Stimulated activated CD4-positive, alpha-beta T cell treated with anti-CD3 and anti-CD28 coated beads, Interleukin-2, amount 100 ng/mL, for 4 hours (primary cell): ENCODE data around the gene EPHA2.
"Not testable (repeated sequence)": the region's sequence is repeated elsewhere in the genome, so short reads cannot be mapped to it uniquely, and the experiment has no call there.

Experiments used
- DNase-seq: peaks from one replicate; pipeline ENCODE4 v3.0.0-alpha.2; 2020; ENCODE audit warnings: low read depth

Gene EPHA2

GRCh38 chr1:16183765-16184556 lies 28.1 kb upstream of the EPHA2 start:
- no peak for DNase-seq

DNA sequence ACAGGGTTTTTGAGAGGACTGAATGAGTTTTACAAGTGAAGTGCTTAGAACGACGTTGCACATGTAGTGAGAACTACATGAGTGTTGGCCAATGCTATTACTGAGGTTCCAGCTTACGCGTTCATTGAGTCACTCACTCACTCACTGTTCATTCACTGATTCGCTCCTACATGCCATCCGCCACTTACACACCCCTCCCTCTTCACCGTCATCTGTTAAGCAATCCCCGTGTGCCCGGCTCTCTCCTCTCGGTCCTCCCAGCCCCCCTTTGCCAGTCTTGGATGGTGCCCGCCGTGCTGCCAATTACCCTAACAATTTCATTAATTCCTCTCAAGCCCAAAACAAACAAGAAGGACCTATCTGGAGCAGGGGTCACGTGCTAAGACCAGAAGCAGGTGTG lies 27.3 kb upstream of the EPHA2 start:
- DNase-seq = no peak

DNA sequence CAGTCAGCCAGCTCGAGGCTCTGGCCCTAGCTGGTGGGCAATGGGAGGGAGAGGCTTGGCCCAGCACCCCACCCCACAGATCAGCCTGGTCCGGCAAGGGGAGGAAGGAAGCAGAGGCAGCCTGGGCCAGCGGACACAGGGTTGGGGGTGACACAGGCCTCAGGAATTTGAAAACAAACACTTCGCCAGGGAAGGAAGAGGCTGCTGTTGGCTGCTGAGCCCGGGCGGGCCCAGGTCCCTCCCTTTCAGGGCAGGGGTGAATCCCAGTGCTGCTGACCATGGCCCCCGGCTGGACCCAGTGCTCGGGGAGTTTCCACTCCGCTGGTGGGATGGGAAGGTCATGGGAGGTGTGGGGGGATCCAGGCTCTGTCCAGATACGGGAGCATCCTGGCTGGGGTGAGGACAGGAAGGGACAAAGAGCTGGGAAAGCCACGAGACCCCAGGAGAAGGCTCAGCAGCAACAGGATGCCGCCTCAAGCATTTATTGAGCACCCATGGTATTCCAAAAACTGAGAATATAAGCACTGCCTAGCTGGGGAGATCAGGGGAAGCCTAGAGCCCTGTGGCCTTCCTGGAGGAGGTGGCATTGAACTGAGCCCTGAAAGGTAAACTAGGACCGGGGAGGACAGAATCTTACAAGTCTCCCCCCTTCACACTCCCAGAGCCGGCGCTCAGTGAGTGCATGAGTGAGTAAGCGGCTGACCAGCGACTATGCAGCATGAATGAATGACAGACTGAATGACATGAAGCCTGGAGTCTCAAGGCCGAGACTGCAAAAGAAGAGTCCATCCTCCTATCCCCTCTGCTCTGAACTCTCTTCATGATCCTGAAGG lies 26.2 kb upstream of the EPHA2 start:
- DNase-seq = no peak

- DNase-seq = no peak
Measured at GRCh38 chr1:16180291-16180824, 24.5 kb upstream of the EPHA2 start.

DNA sequence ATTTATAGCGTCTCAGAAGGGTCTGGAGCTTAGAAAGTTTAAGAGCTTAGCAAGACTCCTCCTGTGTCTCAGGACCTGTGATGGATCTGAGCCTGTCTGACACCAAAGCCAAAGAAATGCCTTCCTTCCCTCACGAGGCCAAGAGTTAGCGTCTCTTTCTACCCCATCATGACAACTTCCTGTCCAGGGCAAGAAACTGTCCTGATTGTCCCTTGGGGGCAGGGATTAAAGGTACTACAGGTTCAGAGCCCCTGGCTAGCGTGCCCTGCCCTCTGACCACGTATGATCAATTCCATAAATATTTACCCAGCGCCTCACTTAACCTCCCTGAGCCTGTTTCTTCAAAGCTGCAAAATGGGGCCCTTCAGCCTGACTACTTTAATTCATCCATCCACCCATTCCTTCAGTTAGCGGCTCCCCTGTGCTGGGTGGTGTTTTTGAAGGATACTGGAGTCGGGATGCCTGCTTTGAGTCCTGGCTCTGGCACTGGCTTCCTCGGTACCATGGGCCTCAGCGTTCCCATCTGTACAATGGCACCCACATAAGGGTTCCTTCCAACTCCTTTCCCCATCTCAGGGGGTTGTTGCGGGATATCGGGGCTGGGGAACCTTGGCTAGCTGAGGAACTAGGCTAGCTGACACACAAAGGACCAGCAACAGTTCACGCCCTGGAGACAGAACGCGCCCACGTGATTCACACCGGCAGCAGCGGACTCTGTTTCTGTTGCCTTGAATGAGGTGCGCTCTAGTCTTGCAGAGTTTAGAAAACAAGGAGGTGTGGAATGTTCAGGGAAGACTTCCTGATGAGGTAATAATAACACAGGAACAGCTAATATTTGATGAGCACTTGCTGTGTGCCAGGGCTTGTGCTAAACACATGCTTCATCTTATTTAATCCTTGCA lies 23.0 kb upstream of the EPHA2 start:
- DNase-seq = no peak

GRCh38 chr1:16177306-16177705 lies 21.4 kb upstream of the EPHA2 start:
- no peak for DNase-seq

GRCh38 chr1:16176653-16177052 lies 20.8 kb upstream of the EPHA2 start:
- no peak for DNase-seq

GRCh38 chr1:16175610-16176553 lies 20.0 kb upstream of the EPHA2 start:
- DNase-seq = no peak

- no peak for DNase-seq
Measured at GRCh38 chr1:16174886-16175598, 19.2 kb upstream of the EPHA2 start.

DNA sequence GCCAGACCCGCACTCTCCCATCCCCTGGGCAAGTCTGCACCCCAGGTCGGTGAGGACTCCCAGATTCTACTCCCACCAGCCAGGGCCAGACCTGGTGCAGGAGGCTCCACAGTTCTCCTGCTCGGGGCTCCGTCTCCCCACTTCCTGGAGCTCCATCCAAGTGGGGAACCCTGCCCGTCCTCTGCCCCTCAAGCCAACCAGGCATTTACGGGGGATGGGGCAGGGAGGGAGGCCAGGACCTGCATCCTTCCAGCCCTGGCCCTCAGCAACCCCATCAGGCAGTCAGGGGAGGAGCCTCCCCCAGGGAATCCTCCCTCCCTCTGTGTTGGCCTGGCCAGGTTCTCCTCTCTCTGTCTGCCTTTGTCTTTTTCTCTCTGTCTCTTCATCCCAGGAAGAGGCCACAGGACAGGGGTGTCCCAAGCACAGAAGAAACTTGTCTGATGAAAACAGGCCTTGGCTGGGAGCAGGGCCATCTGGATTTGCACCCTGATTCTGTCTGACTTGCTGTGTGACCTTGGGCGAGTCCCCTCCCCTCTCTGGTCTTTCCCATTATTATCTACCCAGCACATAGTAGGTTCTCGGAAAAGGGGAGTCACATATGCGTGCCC lies 18.5 kb upstream of the EPHA2 start:
- no peak for DNase-seq

GRCh38 chr1:16173447-16174260 lies 17.8 kb upstream of the EPHA2 start:
- DNase-seq = no peak

GRCh38 chr1:16172964-16173446 lies 17.1 kb upstream of the EPHA2 start:
- DNase-seq = no peak

DNA sequence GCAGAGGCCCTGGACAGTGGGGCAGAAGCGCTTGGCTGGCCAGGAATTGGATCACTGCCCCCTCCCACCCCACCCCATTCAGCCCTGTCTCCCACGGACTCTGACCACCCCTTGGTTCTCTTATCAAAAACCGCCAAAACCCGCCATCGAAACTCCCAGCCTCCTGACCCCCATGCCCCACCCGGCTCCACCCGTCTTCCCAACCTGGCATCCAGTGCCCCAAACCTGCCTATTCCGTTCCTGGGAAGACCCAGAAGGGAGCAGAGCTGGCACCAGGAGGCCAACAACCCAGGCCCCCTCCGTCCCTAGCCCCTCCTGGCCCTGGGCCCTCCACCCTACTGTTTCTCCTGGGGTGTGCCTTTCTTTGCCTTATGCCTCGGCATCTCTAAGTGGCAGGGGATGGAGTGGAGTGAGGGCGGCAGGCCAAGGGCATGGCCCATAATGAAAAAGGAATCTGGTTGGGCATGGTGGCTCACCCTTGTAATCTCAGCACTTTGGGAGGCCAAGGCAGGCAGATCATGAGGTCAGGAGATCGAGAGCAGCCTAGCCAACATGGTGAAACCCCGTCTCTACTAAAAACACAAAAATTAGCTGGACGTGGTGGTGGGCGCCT lies 16.5 kb upstream of the EPHA2 start:
- no peak for DNase-seq

DNA sequence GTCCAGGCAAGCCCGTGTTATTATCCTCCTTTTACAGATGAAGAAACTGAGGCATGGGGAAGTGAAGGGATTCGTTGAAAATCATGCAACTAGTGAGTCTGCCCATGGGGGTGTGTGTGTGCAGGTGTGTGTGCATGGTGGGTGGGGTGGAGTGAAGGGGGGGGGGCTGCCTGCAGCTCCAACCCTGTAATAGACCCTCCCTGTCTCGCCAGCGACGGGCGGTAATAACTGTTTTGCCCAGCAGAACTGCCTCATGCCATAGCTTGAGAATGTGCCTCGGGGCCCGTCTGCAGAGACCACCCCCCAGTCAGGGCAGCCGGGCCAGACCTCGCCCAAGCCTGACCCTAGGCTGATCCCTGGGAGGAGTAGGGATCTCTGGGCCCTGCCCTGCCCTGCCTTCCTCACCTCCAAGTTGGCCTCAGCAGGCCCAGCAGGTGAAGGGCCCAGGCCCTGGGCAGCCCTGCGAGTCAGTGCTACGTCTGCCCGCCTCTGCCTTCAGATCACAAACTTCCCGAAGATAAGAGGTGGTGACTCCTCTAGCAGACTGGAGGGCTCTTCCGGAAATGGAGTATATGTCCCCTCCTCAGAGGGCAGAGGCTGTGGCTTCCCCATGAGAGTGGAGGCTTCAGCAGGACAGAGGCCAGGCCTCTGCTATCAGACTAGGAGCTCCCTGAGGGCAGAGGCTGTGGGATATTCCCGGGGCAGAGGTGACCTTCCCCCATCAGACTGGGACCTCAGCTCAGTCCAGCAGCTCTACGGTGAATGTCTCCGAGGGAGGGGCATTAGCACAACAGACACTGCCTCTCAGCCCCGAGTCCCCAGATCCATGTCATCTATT lies 15.7 kb upstream of the EPHA2 start:
- no peak for DNase-seq

DNA sequence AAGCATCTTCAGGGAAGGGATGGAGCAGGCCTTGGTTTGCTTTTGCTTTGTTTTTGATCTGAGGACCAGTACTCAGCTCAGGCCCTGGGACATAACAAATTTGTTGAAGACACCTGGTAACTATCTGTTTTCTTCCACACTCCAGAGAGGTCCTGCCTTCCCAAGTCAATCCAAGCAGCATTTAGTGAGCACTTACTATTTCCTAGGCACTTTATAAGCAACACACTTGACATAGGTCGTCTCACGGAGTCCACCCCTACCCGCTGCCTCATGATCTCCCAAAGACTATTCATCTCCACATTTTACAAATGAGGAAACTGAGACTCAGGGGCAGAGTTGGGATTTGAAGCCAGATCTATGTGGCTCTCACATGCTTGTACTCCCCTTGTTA lies 14.4 kb upstream of the EPHA2 start:
- DNase-seq = no peak

GRCh38 chr1:16168622-16169360 lies 12.9 kb upstream of the EPHA2 start:
- DNase-seq = no peak

- DNase-seq = not testable (repeated sequence)
Measured at GRCh38 chr1:16168144-16168495, 12.3 kb upstream of the EPHA2 start.
